GM18909 (cell line): ENCODE results near the gene CEP43.

Source experiments
- ATAC-seq: cut with Tn5 transposase; IDR thresholded peaks from one replicate; pipeline ENCODE4 v1.9.1; 2021; ENCODE audit warnings: mild to moderate bottlenecking; ENCODE audit not compliant: unreplicated experiment, poor library complexity

Gene CEP43

GRCh38 chr6:166999145-166999883 lies at the start of gene CEP43:
Gene CEP43, plus strand, starts transcription at chr6:166999397. Its CDS starts 16 bp downstream, at chr6:166999413.
- peak; percentile 91 for ATAC-seq

- peak; percentile 0 for ATAC-seq
These were observed 49.4 kb upstream of the CEP43 start for GRCh38 chr6:166949528-166950442.

- ATAC-seq, result peak; percentile 44
These were observed 48.8 kb upstream of the CEP43 start for GRCh38 chr6:166950443-166950821.

GRCh38 chr6:166950892-166951669 lies 48.1 kb upstream of the CEP43 start:
- peak; percentile 93 for ATAC-seq

DNA sequence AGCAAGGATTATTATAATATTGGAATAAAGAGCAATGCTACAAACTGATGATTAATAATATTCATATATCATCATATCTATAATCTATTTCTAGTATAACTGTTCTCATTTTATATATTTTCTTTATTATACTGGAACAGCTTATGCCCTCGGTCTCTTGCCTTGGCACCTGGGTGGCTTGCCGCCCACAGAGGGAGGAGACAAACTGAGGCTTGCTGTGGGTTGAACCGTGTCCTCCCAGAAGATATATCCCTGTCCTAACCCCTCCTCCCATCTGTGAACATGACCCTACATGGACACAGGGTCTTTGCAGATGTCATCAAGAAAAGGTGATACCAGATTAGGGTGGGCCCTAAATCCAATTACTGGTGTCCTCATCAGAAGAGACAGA lies 47.5 kb upstream of the CEP43 start:
- ATAC-seq, result no peak

- ATAC-seq, result no peak
These were observed 47.1 kb upstream of the CEP43 start for GRCh38 chr6:166952121-166952520.

DNA sequence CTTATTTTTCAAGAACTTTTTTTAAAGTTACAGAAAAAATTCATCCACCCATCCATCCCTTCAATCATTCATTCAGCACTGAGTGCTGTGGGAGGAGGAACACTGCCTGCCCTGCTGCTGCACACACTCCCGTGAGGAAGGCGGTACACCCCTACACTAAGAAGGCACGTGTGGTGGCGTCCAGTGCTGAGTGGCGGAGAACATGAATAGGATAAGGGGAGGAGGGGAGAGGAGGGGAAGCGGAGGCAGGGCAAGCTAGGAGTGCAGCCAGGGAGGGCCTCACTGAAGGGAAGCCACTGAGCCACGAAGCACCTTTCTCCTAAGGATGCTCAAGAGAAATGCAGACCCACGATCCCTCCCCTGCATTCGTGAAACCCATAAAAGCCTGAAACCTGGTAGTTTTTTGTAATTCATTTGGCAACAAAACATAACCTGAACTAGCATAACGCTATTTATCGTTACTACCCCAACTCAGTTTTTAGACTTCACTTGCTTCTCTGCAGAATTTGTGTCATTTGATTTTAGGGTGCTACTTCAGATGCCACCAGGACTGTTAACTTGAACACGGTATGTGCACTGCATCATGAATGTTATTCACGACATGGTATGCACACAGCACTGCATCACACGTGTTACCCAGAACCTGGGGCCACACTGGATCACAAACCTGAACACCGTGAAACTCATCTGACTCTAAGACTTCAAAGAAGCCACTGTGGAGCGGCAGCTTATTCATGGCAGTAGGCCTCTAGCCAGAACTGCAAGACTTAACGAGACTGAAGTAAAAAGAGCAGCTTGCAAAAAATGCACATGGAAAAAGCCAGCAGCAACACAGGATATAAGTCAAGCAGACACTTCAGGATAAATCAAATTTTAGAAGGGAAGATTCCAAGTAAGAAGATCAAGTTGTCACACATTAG lies 46.4 kb upstream of the CEP43 start:
- ATAC-seq, result no peak

- ATAC-seq, result no peak
These were observed 45.0 kb upstream of the CEP43 start for GRCh38 chr6:166954118-166954713.

DNA sequence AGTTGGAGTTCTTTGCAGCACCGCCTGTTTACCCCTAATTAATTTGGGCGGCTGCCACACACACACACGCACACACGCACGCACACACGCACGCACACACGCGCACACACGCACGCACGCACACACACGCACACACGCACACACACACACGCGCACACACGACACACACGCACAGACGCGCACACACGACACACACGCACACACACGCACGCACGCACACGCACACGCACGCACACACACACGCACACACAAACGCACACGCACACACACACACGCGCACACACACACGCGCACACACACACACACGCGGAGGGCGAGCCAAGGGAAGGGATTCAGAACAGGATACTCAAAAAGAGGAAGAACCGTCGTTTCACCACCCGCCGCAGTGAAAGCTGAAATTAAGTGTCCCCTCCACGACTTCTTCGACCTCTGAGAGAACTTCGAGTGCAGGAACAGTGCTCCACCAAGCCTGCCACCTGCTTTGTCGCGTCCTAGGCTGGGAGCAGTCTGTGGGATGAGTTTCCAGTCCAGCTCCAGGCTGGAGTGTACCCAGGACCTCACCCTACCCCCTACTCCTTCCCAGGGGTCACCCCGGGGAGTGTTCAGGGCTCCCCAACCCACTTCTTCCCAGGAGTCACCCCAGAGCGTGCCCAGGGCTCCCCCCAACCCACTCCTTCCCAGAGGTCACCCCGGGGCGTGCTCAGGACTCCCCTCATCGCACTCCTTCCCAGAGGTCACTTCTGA lies 43.9 kb upstream of the CEP43 start:
- ATAC-seq, result no peak

- peak; percentile 1 for ATAC-seq
These were observed 43.2 kb upstream of the CEP43 start for GRCh38 chr6:166955865-166956443.

DNA sequence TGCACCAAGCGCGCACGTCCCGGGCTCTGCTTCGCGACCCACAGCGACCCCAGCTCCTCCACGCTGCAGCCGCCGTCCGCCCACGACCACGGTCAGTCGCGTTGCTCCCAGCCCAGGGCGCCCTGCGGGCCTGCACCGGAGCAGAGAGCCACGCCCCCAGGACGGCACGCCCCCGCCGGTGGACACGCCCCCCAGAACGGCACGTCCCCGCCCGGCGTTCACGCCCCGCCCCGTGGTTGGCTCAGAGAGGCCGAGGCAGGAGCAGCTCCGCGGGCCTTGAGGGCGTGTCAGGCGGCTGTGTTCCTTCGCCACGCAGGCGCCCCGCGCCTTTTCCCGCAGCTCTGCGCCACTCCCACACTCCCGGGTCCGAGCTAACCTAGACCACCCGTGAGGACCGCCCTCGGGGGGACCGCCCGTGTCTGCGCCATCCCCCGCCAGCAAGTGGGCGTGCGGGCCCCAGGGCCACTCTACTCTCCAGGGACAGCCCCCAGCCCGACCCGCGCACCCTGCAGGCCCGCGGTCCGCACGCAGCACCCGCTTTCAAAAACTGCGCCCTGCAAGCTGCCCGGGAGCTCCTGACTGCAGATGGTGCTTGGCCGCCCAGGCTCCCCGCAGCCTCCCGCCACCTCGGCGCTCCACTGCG lies 42.6 kb upstream of the CEP43 start, which contains the start of gene RNASET2:
Gene RNASET2, minus strand, starts transcription at position 107 of the 643 bp plus-strand sequence. CDS start 368 bp downstream, outside the sequence.
- ATAC-seq, result peak; percentile 68

- peak; percentile 51 for ATAC-seq
These were observed 42.0 kb upstream of the CEP43 start for GRCh38 chr6:166957087-166957804.

GRCh38 chr6:166957805-166958076 lies 41.5 kb upstream of the CEP43 start:
- no peak for ATAC-seq

DNA sequence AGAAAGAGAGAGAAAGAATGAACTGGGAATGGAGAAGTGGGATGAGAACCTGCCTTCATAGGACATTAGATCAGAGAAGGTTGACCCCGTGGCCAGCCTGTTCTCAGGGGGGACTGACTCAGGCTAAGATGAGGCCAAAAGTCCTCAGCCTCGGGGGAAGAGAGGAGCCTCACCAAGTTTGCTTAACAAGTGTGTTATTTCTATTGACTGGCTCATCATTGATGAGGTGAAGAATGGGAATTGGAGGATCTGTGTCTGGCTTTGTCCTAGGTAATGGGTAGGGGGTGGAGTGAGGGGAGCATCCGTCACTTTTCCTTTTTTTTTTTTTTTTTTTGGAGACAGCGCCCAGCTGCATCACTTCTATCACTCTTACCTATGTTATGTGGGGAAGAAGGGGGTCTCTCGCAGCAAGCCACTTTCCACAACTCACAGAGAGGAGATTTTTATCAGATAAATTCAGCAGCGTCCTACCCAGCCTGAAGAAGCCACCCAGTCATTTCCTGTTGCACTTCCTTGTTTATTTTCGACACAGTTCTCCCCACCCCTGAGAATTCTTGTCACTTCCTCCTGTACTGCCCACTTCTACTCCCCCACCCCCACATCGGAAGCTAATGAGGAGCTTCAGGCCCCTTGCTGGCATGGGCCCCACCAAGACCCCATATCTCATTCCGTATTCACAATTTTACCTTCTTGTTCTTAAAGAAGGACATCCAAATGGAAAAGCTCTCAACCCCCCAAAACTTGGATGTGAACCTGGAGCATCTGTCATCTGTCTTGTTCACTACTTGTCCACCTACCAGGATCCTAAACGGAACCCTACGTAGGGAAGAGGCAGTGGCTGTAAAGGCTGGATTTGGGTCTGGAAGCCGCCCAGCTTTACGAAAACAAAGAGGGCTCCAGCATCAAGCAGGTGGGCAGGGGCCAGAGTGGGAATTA lies 40.0 kb upstream of the CEP43 start:
- ATAC-seq, result peak; percentile 28

GRCh38 chr6:166959911-166960608 lies 39.1 kb upstream of the CEP43 start:
- ATAC-seq, result no peak

DNA sequence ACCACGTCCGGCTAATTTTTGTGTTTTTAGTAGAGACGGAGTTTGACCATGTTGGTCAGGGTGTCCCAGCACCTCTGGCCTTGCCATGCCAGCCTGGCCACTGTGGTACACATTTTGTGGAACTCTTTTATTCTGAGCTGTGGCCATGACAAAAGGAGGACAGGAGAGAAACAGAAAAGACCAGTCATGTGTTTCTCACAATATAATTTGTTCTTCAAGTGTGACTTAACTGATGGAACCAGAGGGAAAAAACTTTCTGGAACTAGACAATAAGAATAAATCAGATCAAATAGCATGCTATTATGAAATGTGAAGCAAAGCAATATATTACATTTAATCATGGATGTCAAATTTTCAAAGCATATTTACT lies 38.6 kb upstream of the CEP43 start:
- no peak for ATAC-seq
